Measurements from ENCODE around the gene RGL1. TPM values are rescaled to one million over a fixed set of nuclear protein-coding genes. Genes with fewer than 3 reads are reported as not detected.

RGL1 gene
- total RNA-seq, 1 experiment from 2014 or later: 1.3 TPM

GRCh38 chr1:183887826-183888819 is 83.2 kb downstream of the RGL1 start:
- Histone ChIP-seq H3K9ac (ENCODE audit: low read length) (no peak overlapping the region), H3K36me3 (ENCODE audit: control insufficient read depth in 1 of 2, insufficient read depth in 2 of 2, low read length in 2 of 2) (no peaks in the 10 kb centered on the region), H3K9me3 (ENCODE audit: control insufficient read depth in 1 of 2, insufficient read depth in 1 of 2, low read depth in 1 of 2, low read length in 2 of 2) (no peaks in the 10 kb centered on the region), H3K9me2 (ENCODE audit: insufficient read depth) (no peaks in the 10 kb centered on the region), H3K4me2 (ENCODE audit: low read length) (no peak overlapping the region), H3K4me3 (replicated peaks in 1 of 2; ENCODE audit: low read depth in 1 of 2, low read length in 2 of 2) (no peak overlapping the region), H3K79me2 (ENCODE audit: insufficient read depth, low read length) (no peaks in the 10 kb centered on the region), H4K20me1 (ENCODE audit: insufficient read depth) (no peaks in the 10 kb centered on the region), H3K27me3 (ENCODE audit: insufficient read depth, low read length) (no peaks in the 10 kb centered on the region), H3K27ac (ENCODE audit: low read depth, low read length) (no peak overlapping the region), H3K4me1 (ENCODE audit: control insufficient read depth in 1 of 2, insufficient read depth in 2 of 2, low read length in 2 of 2) (no peaks in the 10 kb centered on the region), H2AFZ (ENCODE audit: low read depth, low read length, poor library complexity, severe bottlenecking) (no peak overlapping the region)
- BruUV-seq (replicated peaks): no TSS peak
- no peak for DNase-seq (ENCODE audit: low read depth, low spot score)
- CTCF ChIA-PET: no interaction called here
- TF ChIP-seq REST (IDR thresholded peaks at IDR 0.05; ENCODE audit: low read depth) (no peak), CBX3 (IDR thresholded peaks at IDR 0.05; ENCODE audit: low read depth) (no peak), POLR2AphosphoS5 (IDR thresholded peaks at IDR 0.05; ENCODE audit: low read depth, low read length) (no peak), SRF (IDR thresholded peaks at IDR 0.05; ENCODE audit: low read depth) (no peak), MAX (IDR thresholded peaks at IDR 0.05) (no peak), ELF1 (IDR thresholded peaks at IDR 0.05; ENCODE audit: borderline replicate concordance, low read depth) (no peak), ZNF274 (IDR thresholded peaks at IDR 0.05; ENCODE audit: low read depth, low read length) (no peak), EZH2phosphoT487 (IDR thresholded peaks at IDR 0.05; ENCODE audit: borderline replicate concordance) (no peak), YY1 (IDR thresholded peaks at IDR 0.05; ENCODE audit: extremely low read depth, insufficient replicate concordance, low read depth, low read length) (no peak), CTCF (IDR thresholded peaks at IDR 0.05 in 2 of 3, conservative IDR thresholded peaks at IDR 0.05 in 1 of 3; ENCODE audit: borderline replicate concordance in 1 of 3, insufficient read depth in 1 of 3, low read depth in 2 of 3, low read length in 2 of 3) (no peak), CEBPB (IDR thresholded peaks at IDR 0.05; ENCODE audit: low read depth) (no peak), ZFX (IDR thresholded peaks at IDR 0.05) (no peak), JUND (IDR thresholded peaks at IDR 0.05) (no peak), ZBTB33 (IDR thresholded peaks at IDR 0.05; ENCODE audit: extremely low read depth, insufficient replicate concordance, low read length) (no peak)
- RAD21 ChIA-PET (ENCODE audit: low non-redundant PET in 1 of 2, low total read pairs in 2 of 2, uncharacterized antibody in 2 of 2, unreplicated experiment in 2 of 2): no interaction called here
- ATAC-seq: no peak
- POLR2A ChIA-PET: no interaction called here
- intact Hi-C loops (cut with micrococcal nuclease): no loop called here
